GM10248 (cell line): ENCODE results near the gene WIPF2.
"Not testable (repeated sequence)": the region's sequence is repeated elsewhere in the genome, so short reads cannot be mapped to it uniquely, and the experiment has no call there.

ENCODE experiments used
- CTCF ChIA-PET: fragments of 300-600 bp; sonication (Branson Sonifier 250); formaldehyde crosslinking; extraction: SDS; loops from one replicate; lab custom pipeline; 2021; ENCODE audit warnings: antibody characterized with exemption; lab: Yijun Ruan, JAX
- POLR2A ChIA-PET: fragments of 350-650 bp; sonication (Branson Sonifier 250); formaldehyde crosslinking; extraction: SDS; loops from one replicate; lab custom pipeline; 2020; ENCODE audit warnings: antibody characterized with exemption; lab: Yijun Ruan, JAX
- DNase-seq: peaks from one replicate; pipeline ENCODE4 v3.0.0; 2012; ENCODE audit errors: extremely low spot score
- CTCF ChIP-seq: IDR thresholded peaks from 2 replicates; pipeline ENCODE4 v1.5.1; 2012; ENCODE audit warnings: mild to moderate bottlenecking, low read depth; ENCODE audit errors: extremely low read depth, missing control alignments, control extremely low read depth

Gene WIPF2

GRCh38 chr17:40301315-40301714 lies 82.2 kb downstream of the WIPF2 start:
- ChIA-PET CTCF (interaction anchor here (1.0 to 30.0 kb wide), 11 partner anchors 7 to 1394 kb away, joined by 3 to 604 read pairs (median 13); partner anchors contain the start of gene GJD3), POLR2A (no interaction called here)
- no peak for DNase-seq
- TF ChIP-seq CTCF = no peak

- ChIA-PET POLR2A (interaction anchor here (0.6 kb wide), 1 partner anchor 1360 kb away, joined by 3 read pairs; no protein-coding TSS in a partner anchor), CTCF (interaction anchor here (0.7 to 30.0 kb wide), 22 partner anchors 9 to 230 kb away, joined by 3 to 604 read pairs (median 4); partner anchors contain the start of genes CDC6, GJD3 and TOP2A)
- TF ChIP-seq CTCF = peak; percentile 66
- no peak for DNase-seq
Measured at GRCh38 chr17:40303009-40303657, 84.0 kb downstream of the WIPF2 start.

GRCh38 chr17:40303708-40304551 lies 84.8 kb downstream of the WIPF2 start:
- no peak for DNase-seq
- ChIA-PET CTCF (interaction anchor here (1.0 to 30.0 kb wide), 19 partner anchors 10 to 229 kb away, joined by 3 to 604 read pairs (median 6); partner anchors contain the start of genes CDC6 and GJD3), POLR2A (interaction anchor here (0.7 kb wide), 1 partner anchor 21 kb away, joined by 3 read pairs; no protein-coding TSS in a partner anchor)
- no peak for TF ChIP-seq CTCF

GRCh38 chr17:40304552-40304863 lies 85.4 kb downstream of the WIPF2 start:
- CTCF ChIA-PET = interaction anchor here (1.1 to 30.0 kb wide), 8 partner anchors 11 to 228 kb away, joined by 4 to 604 read pairs (median 18); partner anchors contain the start of gene GJD3
- POLR2A ChIA-PET = interaction anchor here (0.7 kb wide), 1 partner anchor 21 kb away, joined by 3 read pairs; no protein-coding TSS in a partner anchor
- DNase-seq = not testable (repeated sequence)

GRCh38 chr17:40304866-40305265 lies 85.8 kb downstream of the WIPF2 start:
- ChIA-PET POLR2A (interaction anchor here (0.7 kb wide), 1 partner anchor 21 kb away, joined by 3 read pairs; no protein-coding TSS in a partner anchor), CTCF (interaction anchor here (1.0 to 30.0 kb wide), 8 partner anchors 11 to 228 kb away, joined by 3 to 604 read pairs (median 18); partner anchors contain the start of gene GJD3)
- DNase-seq = not testable (repeated sequence)

GRCh38 chr17:40306395-40306794 lies 87.3 kb downstream of the WIPF2 start:
- ChIA-PET POLR2A (no interaction called here), CTCF (interaction anchor here (1.2 to 30.0 kb wide), 5 partner anchors 11 to 50 kb away, joined by 3 to 604 read pairs (median 9); partner anchors contain the start of gene GJD3)
- no peak for DNase-seq
- TF ChIP-seq CTCF = no peak
